Activated CD4-positive, alpha-beta memory T cell treated with anti-CD3 and anti-CD28 coated beads for 36 hours (primary cell): Measurements from ENCODE around the gene CES4A. TPM values are rescaled to one million over a fixed set of nuclear protein-coding genes. Genes with fewer than 3 reads are reported as not detected.

Experiments
- CTCF ChIA-PET: fragments of 350-600 bp; sonication (Branson Sonifier 250); formaldehyde crosslinking; loops from one replicate; lab custom pipeline; 2021; ENCODE audit warnings: antibody characterized with exemption, inconsistent platforms; lab: Charles Lee
- POLR2A ChIA-PET: fragments of 350-600 bp; sonication (Branson Sonifier 250); formaldehyde crosslinking; loops from one replicate; lab custom pipeline; 2021; ENCODE audit warnings: antibody characterized with exemption; lab: Charles Lee
- DNase-seq: peaks from one replicate; pipeline ENCODE4 v3.0.0-alpha.2; 2020
- H3K27ac Mint-ChIP-seq: one replicate; pipeline ENCODE4 v1.8.0; 2021; ENCODE audit warnings: mixed read lengths
- H3K27me3 Mint-ChIP-seq: one replicate; pipeline ENCODE4 v1.8.0; 2021; ENCODE audit warnings: mixed read lengths
- H3K36me3 Mint-ChIP-seq: one replicate; pipeline ENCODE4 v1.8.0; 2021; ENCODE audit warnings: mixed read lengths
- H3K4me1 Mint-ChIP-seq: one replicate; pipeline ENCODE4 v1.8.0; 2021; ENCODE audit warnings: low read depth, mixed read lengths
- H3K4me3 Mint-ChIP-seq: one replicate; pipeline ENCODE4 v1.8.0; 2021; ENCODE audit warnings: mild to moderate bottlenecking, mixed read lengths
- H3K9me3 Mint-ChIP-seq: one replicate; pipeline ENCODE4 v1.8.0; 2021; ENCODE audit warnings: mixed read lengths
- intact Hi-C: fragments of 100-400 bp; cut with micrococcal nuclease; formaldehyde crosslinking; loops from one replicate; pipeline ENCODE4 v1.15.1; 2023
- total RNA-seq, 2 experiments: library from RNA; stranded (reverse); gene quantifications; one replicate each; pipeline ENCODE4 v1.2.3, GENCODE V29; 2021

CES4A gene
- total RNA-seq, 2 experiments from 2014 or later = 25.0 to 25.9 TPM

DNA sequence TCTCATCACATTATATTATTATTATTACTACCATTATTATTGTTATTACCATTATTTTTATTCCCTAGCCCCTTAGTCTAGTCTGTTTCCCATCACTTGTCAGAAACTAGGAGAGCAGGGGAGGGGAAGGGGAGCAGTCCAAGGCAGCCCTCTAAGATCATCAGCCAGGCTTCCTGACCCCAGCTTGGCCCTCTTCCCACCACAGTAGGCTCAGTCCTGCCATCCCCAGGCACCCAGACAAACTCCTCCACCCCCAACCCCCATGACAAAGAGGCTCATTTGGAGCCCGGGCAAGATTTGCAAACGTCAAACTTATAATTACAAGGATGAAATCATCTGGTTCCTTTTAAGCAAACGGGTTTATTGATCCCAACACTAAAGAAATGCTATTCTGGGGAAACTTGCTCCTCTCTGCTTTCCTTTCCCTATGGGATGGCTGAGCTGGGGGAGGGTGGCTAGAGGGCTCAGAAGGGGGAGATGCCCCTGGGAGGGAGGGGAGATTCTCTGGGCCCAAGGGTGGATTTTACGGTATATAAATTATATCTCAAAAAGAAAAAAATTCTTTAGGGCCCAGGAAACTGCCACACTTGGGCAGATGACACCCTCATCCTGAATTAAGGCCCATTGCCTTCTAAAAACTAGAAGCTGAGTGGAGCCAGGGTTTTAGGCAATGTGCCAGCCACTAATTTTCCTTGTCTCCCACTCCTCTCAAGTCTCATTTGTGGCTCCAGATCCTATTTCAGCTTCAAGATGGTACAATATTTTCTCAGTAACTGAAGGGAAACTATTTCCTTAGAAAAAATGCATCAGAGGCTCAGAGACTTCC is 36.2 kb downstream of the CES4A start:
- H3K27me3 Mint-ChIP-seq = no peaks in the 10 kb centered on the region

GRCh38 chr16:67025210-67025550 is 36.8 kb downstream of the CES4A start:
- no peaks in the 10 kb centered on the region for H3K27me3 Mint-ChIP-seq
- ChIA-PET POLR2A (no interaction called here), CTCF (interaction anchor here (1.4 to 8.0 kb wide), 3 partner anchors 8 to 130 kb away, joined by 3 to 56 read pairs (median 6); no protein-coding TSS in a partner anchor)
- intact Hi-C loops = loop anchor here (5.0 kb wide), 1 partner anchor 537 kb away; the partner anchor contains the start of gene CTCF
- peak; percentile 7 for DNase-seq
- H3K9me3 Mint-ChIP-seq = no peaks in the 10 kb centered on the region
- peaks cover 17% of the 10 kb centered on the region for H3K4me1 Mint-ChIP-seq
- H3K4me3 Mint-ChIP-seq = no peak overlapping the region
- no peak overlapping the region for H3K27ac Mint-ChIP-seq
- H3K36me3 Mint-ChIP-seq = peaks cover 4% of the 10 kb centered on the region

More for the DNA sequence above, 36.2 kb downstream of the CES4A start:
- Mint-ChIP-seq H3K4me3 (no peak overlapping the region), H3K27ac (peak overlapping the region; percentile 23), H3K36me3 (no peaks in the 10 kb centered on the region), H3K4me1 (peaks cover 15% of the 10 kb centered on the region), H3K9me3 (no peaks in the 10 kb centered on the region)
- CTCF ChIA-PET = interaction anchor here (0.6 to 8.0 kb wide), 4 partner anchors 7 to 447 kb away, joined by 3 to 56 read pairs (median 4); no protein-coding TSS in a partner anchor
- intact Hi-C loops = loop anchor here (5.0 kb wide), 1 partner anchor 538 kb away; the partner anchor contains the start of gene CTCF
- peak; percentile 5 for DNase-seq
- POLR2A ChIA-PET = interaction anchor here (1.0 kb wide), 1 partner anchor 29 kb away, joined by 3 read pairs; no protein-coding TSS in a partner anchor

DNA sequence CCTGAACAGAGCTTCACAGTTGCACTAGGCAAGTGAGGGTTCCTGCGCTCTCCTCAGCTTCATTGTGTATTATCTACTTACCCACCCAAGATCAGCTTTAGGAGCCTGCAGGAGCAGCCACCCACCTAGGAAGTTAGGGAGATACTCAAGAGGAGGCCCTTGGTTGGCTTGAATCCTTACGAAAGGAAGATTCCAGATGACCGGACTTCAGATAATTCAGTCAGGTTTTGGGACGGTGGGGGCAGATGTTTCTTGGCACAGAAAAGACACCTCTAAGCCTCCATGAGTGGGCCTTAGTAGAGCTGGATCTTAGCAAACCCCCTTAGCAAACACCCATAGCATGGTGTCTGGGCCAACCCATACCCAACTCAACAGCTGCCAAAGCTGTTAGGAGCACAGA is 38.2 kb downstream of the CES4A start:
- Mint-ChIP-seq H3K27me3 (no peaks in the 10 kb centered on the region), H3K36me3 (peaks cover 15% of the 10 kb centered on the region), H3K4me3 (no peak overlapping the region), H3K9me3 (no peaks in the 10 kb centered on the region), H3K27ac (no peak overlapping the region), H3K4me1 (peaks cover 27% of the 10 kb centered on the region)
- CTCF ChIA-PET = interaction anchor here (1.3 to 8.0 kb wide), 3 partner anchors 9 to 129 kb away, joined by 3 to 56 read pairs (median 35); no protein-coding TSS in a partner anchor
- POLR2A ChIA-PET = no interaction called here
- intact Hi-C loops = loop anchor here (5.0 kb wide), 1 partner anchor 536 kb away; the partner anchor contains the start of gene CTCF
- peak; percentile 4 for DNase-seq

DNA sequence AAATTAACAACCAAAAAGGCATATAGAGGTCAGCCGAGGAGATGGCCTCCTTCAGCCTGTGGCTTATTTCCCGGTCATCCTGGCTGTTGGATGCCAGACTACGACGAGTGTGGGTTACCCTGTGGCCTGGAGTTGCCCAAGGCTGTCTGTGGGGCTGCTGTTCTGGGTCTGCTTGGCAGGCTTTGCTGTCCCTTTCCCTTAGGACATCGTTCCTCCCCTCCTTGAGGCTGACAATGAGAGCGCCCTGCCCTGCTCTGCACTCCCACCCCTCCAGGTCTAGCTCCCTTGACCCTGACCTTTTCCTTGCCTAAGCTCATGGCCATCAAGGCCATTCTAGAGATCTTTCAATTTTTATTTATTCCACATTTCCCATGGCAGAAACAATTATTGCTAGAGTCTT is 38.7 kb downstream of the CES4A start:
- Mint-ChIP-seq H3K4me1 (peaks cover 32% of the 10 kb centered on the region), H3K9me3 (no peaks in the 10 kb centered on the region), H3K4me3 (peak overlapping the region; percentile 27), H3K27ac (peak overlapping the region; percentile 18), H3K27me3 (no peaks in the 10 kb centered on the region), H3K36me3 (peaks cover 17% of the 10 kb centered on the region)
- POLR2A ChIA-PET = interaction anchor here (2.1 kb wide), 1 partner anchor 13 kb away, joined by 7 read pairs; no protein-coding TSS in a partner anchor
- peak; percentile 8 for DNase-seq
- CTCF ChIA-PET = interaction anchor here (1.7 to 8.0 kb wide), 3 partner anchors 10 to 160 kb away, joined by 5 to 56 read pairs (median 35); no protein-coding TSS in a partner anchor
- intact Hi-C loops = loop anchor here (5.0 kb wide), 1 partner anchor 535 kb away; the partner anchor contains the start of gene CTCF

DNA sequence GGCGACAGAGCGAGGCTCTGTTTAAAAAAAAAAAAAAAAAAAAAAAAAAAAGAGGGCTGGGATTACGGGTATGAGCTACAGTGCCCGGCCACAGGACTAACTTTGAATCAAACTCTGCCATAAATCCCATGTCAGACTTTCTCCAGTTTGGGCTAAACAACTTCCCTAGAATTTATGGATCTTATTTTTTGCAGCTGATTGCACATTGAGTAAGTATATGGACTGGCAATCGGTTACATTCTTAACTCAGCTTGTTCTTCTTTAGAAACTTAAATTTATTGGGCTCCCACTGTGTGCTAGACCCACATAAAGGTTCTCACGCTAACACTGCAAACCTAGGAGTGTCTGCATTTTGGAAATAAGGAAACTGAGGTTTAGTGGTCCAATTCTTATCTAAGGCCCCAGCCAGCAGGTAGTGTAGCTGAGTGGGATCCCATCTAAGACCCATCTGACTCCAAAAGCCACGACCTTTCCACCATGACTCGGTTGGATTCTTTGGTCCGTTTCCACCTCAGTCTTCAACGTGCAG is 39.8 kb downstream of the CES4A start:
- DNase-seq = no peak
- Mint-ChIP-seq H3K9me3 (no peaks in the 10 kb centered on the region), H3K4me1 (peaks cover 38% of the 10 kb centered on the region), H3K36me3 (peaks cover 25% of the 10 kb centered on the region), H3K27ac (peak overlapping the region; percentile 93), H3K27me3 (no peaks in the 10 kb centered on the region), H3K4me3 (peak overlapping the region; percentile 83)
- CTCF ChIA-PET = interaction anchor here (0.7 to 8.0 kb wide), 8 partner anchors 9 to 161 kb away, joined by 3 to 56 read pairs (median 4); no protein-coding TSS in a partner anchor
- intact Hi-C loops = loop anchor here (5.0 kb wide), 1 partner anchor 534 kb away; the partner anchor contains the start of gene CTCF
- POLR2A ChIA-PET = interaction anchor here (0.7 to 3.7 kb wide), 11 partner anchors 9 to 132 kb away, joined by 3 to 21 read pairs (median 6); partner anchors contain the start of genes FBXL8 and TRADD

GRCh38 chr16:67028696-67029253 is 40.4 kb downstream of the CES4A start, which contains the start of gene CBFB:
TSS of gene CBFB (plus strand) at chr16:67029149. CDS start at chr16:67029408, 259 bp downstream.
- Mint-ChIP-seq H3K9me3 (no peaks in the 10 kb centered on the region), H3K27me3 (no peaks in the 10 kb centered on the region), H3K4me1 (peaks cover 39% of the 10 kb centered on the region), H3K36me3 (peaks cover 25% of the 10 kb centered on the region), H3K27ac (peak within 1 kb of the TSS; percentile 93), H3K4me3 (peak within 1 kb of the TSS; percentile 89)
- DNase-seq = peak; percentile 94
- ChIA-PET CTCF (interaction anchor here (0.9 to 8.0 kb wide), 10 partner anchors 9 to 161 kb away, joined by 3 to 56 read pairs (median 4); partner anchors contain the start of gene B3GNT9), POLR2A (interaction anchor here (0.7 to 3.7 kb wide), 11 partner anchors 10 to 134 kb away, joined by 3 to 21 read pairs (median 6); no protein-coding TSS in a partner anchor)
- intact Hi-C loops = loop anchor here (1.0 to 5.0 kb wide), 2 partner anchors 27 to 534 kb away; partner anchors contain the start of gene CTCF

GRCh38 chr16:67029254-67030096 is 41.1 kb downstream of the CES4A start:
- no peaks in the 10 kb centered on the region for H3K9me3 Mint-ChIP-seq
- POLR2A ChIA-PET = interaction anchor here (0.6 to 3.7 kb wide), 13 partner anchors 11 to 690 kb away, joined by 3 to 21 read pairs (median 6); partner anchors contain the start of genes FBXL8, GFOD2 and TRADD
- H3K4me1 Mint-ChIP-seq = peaks cover 42% of the 10 kb centered on the region

GRCh38 chr16:67030221-67030962 is 42.0 kb downstream of the CES4A start:
- intact Hi-C loops = no loop called here
- Mint-ChIP-seq H3K36me3 (peaks cover 36% of the 10 kb centered on the region), H3K27ac (peak overlapping the region; percentile 84), H3K27me3 (no peaks in the 10 kb centered on the region), H3K9me3 (no peaks in the 10 kb centered on the region), H3K4me3 (peak overlapping the region; percentile 89), H3K4me1 (peaks cover 43% of the 10 kb centered on the region)
- no peak for DNase-seq
- POLR2A ChIA-PET = interaction anchor here (0.6 to 3.7 kb wide), 12 partner anchors 12 to 689 kb away, joined by 3 to 21 read pairs (median 6); partner anchors contain the start of genes FBXL8, GFOD2 and TRADD
- CTCF ChIA-PET = interaction anchor here (0.6 to 8.0 kb wide), 20 partner anchors 10 to 155 kb away, joined by 3 to 56 read pairs (median 4); partner anchors contain the start of genes B3GNT9, FBXL8 and TRADD

More at GRCh38 chr16:67029254-67030096, 41.1 kb downstream of the CES4A start:
- intact Hi-C loops = loop anchor here (1.0 to 5.0 kb wide), 2 partner anchors 26 to 533 kb away; partner anchors contain the start of gene CTCF
- CTCF ChIA-PET = interaction anchor here (0.6 to 8.0 kb wide), 16 partner anchors 9 to 133 kb away, joined by 3 to 56 read pairs (median 4); partner anchors contain the start of genes B3GNT9, FBXL8 and TRADD
- peak; percentile 77 for DNase-seq
- peaks cover 29% of the 10 kb centered on the region for H3K36me3 Mint-ChIP-seq
- no peaks in the 10 kb centered on the region for H3K27me3 Mint-ChIP-seq
- H3K27ac Mint-ChIP-seq = peak overlapping the region; percentile 84
- H3K4me3 Mint-ChIP-seq = peak overlapping the region; percentile 89

- Mint-ChIP-seq H3K9me3 (no peaks in the 10 kb centered on the region), H3K27me3 (no peaks in the 10 kb centered on the region), H3K4me1 (peaks cover 58% of the 10 kb centered on the region), H3K36me3 (peaks cover 48% of the 10 kb centered on the region), H3K4me3 (no peak overlapping the region), H3K27ac (no peak overlapping the region)
- POLR2A ChIA-PET = no interaction called here
- DNase-seq = no peak
- intact Hi-C loops = no loop called here
- CTCF ChIA-PET = interaction anchor here (1.3 kb wide), 1 partner anchor 16 kb away, joined by 7 read pairs; no protein-coding TSS in a partner anchor
Measured at GRCh38 chr16:67034487-67034886, 46.1 kb downstream of the CES4A start.
